GM23248 (cell line): ENCODE results near the gene APOLD1. TPM values are rescaled to one million over a fixed set of nuclear protein-coding genes. Genes with fewer than 3 reads are reported as not detected.
A peak's percentile ranks its signal among the peaks of the same experiment; 100 is the strongest.
"Not testable (repeated sequence)": the region's sequence is repeated elsewhere in the genome, so short reads cannot be mapped to it uniquely, and the experiment has no call there.

Experiments
- DNase-seq: peaks from one replicate; pipeline ENCODE4 v3.0.0-alpha.2; 2015
- H2AFZ ChIP-seq: fragments of 200-600 bp; sonication (generic); 2 replicates; pipeline ENCODE4 v1.6.1; 2016; ENCODE audit warnings: antibody characterized with exemption
- H3F3A ChIP-seq: fragments of 200-600 bp; sonication (generic); 2 replicates; pipeline ENCODE4 v1.6.1; 2016; ENCODE audit warnings: mild to moderate bottlenecking, antibody characterized with exemption, mixed run types; ENCODE audit not compliant: insufficient read depth
- H3K27ac ChIP-seq: fragments of 200-600 bp; sonication (generic); 2 replicates; pipeline ENCODE4 v1.5.1; 2016; ENCODE audit warnings: mild to moderate bottlenecking
- H3K27me3 ChIP-seq: fragments of 200-600 bp; sonication (generic); replicated peaks from 2 replicates; pipeline ENCODE4 v1.6.1; 2016; ENCODE audit warnings: mild to moderate bottlenecking; ENCODE audit not compliant: insufficient read depth
- H3K36me3 ChIP-seq: fragments of 200-600 bp; sonication (generic); 2 replicates; pipeline ENCODE4 v1.6.1; 2016; ENCODE audit warnings: low read depth, mild to moderate bottlenecking
- H3K4me1 ChIP-seq: fragments of 200-600 bp; sonication (generic); 2 replicates; pipeline ENCODE4 v1.6.1; 2016; ENCODE audit warnings: mild to moderate bottlenecking; ENCODE audit not compliant: insufficient read depth
- H3K4me2 ChIP-seq: fragments of 200-600 bp; sonication (generic); one replicate; pipeline ENCODE4 v1.6.1; 2016; ENCODE audit warnings: mild to moderate bottlenecking; ENCODE audit not compliant: unreplicated experiment
- H3K4me3 ChIP-seq: fragments of 200-600 bp; sonication (generic); 2 replicates; pipeline ENCODE4 v1.5.1; 2016; ENCODE audit warnings: mild to moderate bottlenecking
- H3K79me2 ChIP-seq: fragments of 200-600 bp; sonication (generic); 2 replicates; pipeline ENCODE4 v1.6.1; 2016; ENCODE audit warnings: mild to moderate bottlenecking; ENCODE audit not compliant: insufficient read depth
- H3K9ac ChIP-seq: fragments of 200-600 bp; sonication (generic); 2 replicates; pipeline ENCODE4 v1.6.1; 2016; ENCODE audit warnings: mild to moderate bottlenecking
- H3K9me2 ChIP-seq: fragments of 200-600 bp; sonication (generic); 2 replicates; pipeline ENCODE4 v1.6.1; 2016; ENCODE audit warnings: mixed run types, mild to moderate bottlenecking, moderate library complexity; ENCODE audit not compliant: insufficient read depth
- H3K9me3 ChIP-seq: fragments of 200-600 bp; sonication (generic); one replicate; pipeline ENCODE4 v1.6.1; 2017; ENCODE audit warnings: low read depth
- H4K20me1 ChIP-seq: fragments of 200-600 bp; sonication (generic); 2 replicates; pipeline ENCODE4 v1.6.0; 2016; ENCODE audit not compliant: insufficient read depth
- EZH2 ChIP-seq: fragments of 200-600 bp; sonication (generic); IDR thresholded peaks from 2 replicates; pipeline ENCODE4 v1.6.1; 2018; ENCODE audit warnings: antibody characterized with exemption, mild to moderate bottlenecking; ENCODE audit not compliant: insufficient read depth, poor library complexity, severe bottlenecking
- EZH2phosphoT487 ChIP-seq: fragments of 200-600 bp; sonication (generic); IDR thresholded peaks from 2 replicates; pipeline ENCODE4 v1.6.1; 2018; ENCODE audit warnings: antibody characterized with exemption, moderate library complexity, mild to moderate bottlenecking, low read depth; ENCODE audit not compliant: insufficient read depth
- WGBS, 2 experiments: methylation state at CpG; one replicate each; pipeline ENCODE4 v1.1.6; 2015 to 2017; ENCODE audit warnings: low lambda C conversion rate in 2 of 2, low coverage in 1 of 2; ENCODE audit errors: missing lambda C conversion rate in 2 of 2; 5-methylcytosine and 5-hydroxymethylcytosine counted together
- in situ Hi-C: fragments of 300-500 bp; cut with MboI; formaldehyde crosslinking; loops from 2 replicates; pipeline ENCODE4 v1.15.0; 2020
- microRNA counts: library from miRNA; unstranded; fragments of <30 nt; microRNA quantifications from one replicate; lab custom pipeline; 2016
- microRNA-seq: library from miRNA; unstranded; fragments of <30 nt; microRNA quantifications from one replicate; pipeline ENCODE4, GENCODE V29; 2016; ENCODE audit warnings: borderline number of aligned reads
- polyA plus RNA-seq: library from polyadenylated mRNA; unstranded; fragments of >200 nt; fragmentation: Nextera tagmentation; extraction: Ambion mirVana; gene quantifications from 2 replicates; pipeline ENCODE4 v1.2.1, GENCODE V29; 2016
- small RNA-seq: library from RNA; depleted of rRNA; stranded (forward); fragments of <200 nt; gene quantifications from one replicate; pipeline ENCODE3, GENCODE V24; 2014; ENCODE audit warnings: low read depth, low replicate concordance
- total RNA-seq: library from RNA; depleted of rRNA; stranded (reverse); fragments of >200 nt; shearing (Covaris generic); gene quantifications from 2 replicates; pipeline ENCODE4 v1.2.3, GENCODE V29; 2014; rRNA removed

The APOLD1 gene
- total and polyA plus RNA-seq, 2 experiments from 2014 or later, result 3.8 to 5.2 TPM

DNA sequence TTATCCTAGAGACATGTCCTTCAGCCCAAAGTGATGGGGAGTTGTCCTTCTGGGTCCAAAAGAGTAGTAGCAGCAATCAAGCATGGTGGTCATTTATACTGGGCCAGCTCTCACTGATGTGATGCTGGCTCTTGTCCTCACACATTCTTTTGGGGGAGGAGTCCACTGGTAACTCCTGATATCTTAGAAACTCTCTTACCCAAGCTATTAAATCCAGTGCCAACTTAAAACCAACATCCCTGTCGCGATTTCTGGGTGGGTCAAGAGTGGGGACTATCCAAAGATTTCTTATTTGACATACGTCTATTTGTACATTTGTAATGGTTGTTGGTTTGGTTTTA is 52.3 kb downstream of the APOLD1 start:
- in situ Hi-C loops, result no loop called here
- no peak for DNase-seq
- Histone ChIP-seq H3K27me3 (no peaks in the 10 kb centered on the region), H3K27ac (peak overlapping the region; percentile 43), H3K4me2 (no peak overlapping the region), H3K79me2 (no peaks in the 10 kb centered on the region), H3K9me2 (no peaks in the 10 kb centered on the region), H3K9me3 (no peaks in the 10 kb centered on the region), H4K20me1 (no peaks in the 10 kb centered on the region), H3K4me3 (no peak overlapping the region), H3K4me1 (peaks cover 57% of the 10 kb centered on the region), H3F3A (peaks cover 67% of the 10 kb centered on the region), H3K36me3 (peaks cover 7% of the 10 kb centered on the region; the same call in 1 of the 2 replicates), H3K9ac (no peak overlapping the region), H2AFZ (no peak overlapping the region)
- no peak for TF ChIP-seq EZH2phosphoT487
- no peak for TF ChIP-seq EZH2
- WGBS, 2 experiments, result 94 to 97% methylated on average over 3 of the region's 3 CpGs

DNA sequence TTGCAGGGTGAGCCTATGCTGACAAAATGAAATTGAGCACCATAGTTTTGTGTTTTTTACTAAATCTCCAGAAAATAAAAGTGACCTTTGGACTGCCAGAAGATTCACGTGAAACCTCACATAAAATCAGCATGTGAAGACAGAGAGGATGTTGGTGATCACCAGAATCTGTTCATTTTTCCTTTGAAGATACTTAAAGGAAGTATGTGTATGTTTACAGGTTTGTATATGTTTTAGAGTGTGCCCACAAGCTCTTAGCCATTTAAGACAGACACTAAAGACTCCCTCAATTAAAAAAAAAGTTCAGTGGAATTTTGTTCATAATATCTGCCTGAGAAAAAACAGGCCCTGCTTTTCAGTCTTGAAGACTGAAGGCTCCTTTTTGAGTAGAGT is 53.5 kb downstream of the APOLD1 start:
- no peak for TF ChIP-seq EZH2phosphoT487
- TF ChIP-seq EZH2, result no peak
- WGBS, 2 experiments, result 95 to 100% methylated on average over 1 of the region's 1 CpG
- H3F3A ChIP-seq, result peaks cover 55% of the 10 kb centered on the region
- H3K4me1 ChIP-seq, result peaks cover 57% of the 10 kb centered on the region
- no peaks in the 10 kb centered on the region for H4K20me1 ChIP-seq
- in situ Hi-C loops, result no loop called here
- no peak for DNase-seq
- H3K9ac ChIP-seq, result no peak overlapping the region
- H3K9me2 ChIP-seq, result no peaks in the 10 kb centered on the region
- no peaks in the 10 kb centered on the region for H3K79me2 ChIP-seq
- peak overlapping the region; percentile 43 for H3K27ac ChIP-seq
- no peak overlapping the region for H3K4me3 ChIP-seq
- no peaks in the 10 kb centered on the region for H3K27me3 ChIP-seq
- H2AFZ ChIP-seq, result no peak overlapping the region
- no peaks in the 10 kb centered on the region; the same call in 1 of the 2 replicates for H3K36me3 ChIP-seq
- H3K4me2 ChIP-seq, result no peak overlapping the region
- H3K9me3 ChIP-seq, result no peaks in the 10 kb centered on the region

DNA sequence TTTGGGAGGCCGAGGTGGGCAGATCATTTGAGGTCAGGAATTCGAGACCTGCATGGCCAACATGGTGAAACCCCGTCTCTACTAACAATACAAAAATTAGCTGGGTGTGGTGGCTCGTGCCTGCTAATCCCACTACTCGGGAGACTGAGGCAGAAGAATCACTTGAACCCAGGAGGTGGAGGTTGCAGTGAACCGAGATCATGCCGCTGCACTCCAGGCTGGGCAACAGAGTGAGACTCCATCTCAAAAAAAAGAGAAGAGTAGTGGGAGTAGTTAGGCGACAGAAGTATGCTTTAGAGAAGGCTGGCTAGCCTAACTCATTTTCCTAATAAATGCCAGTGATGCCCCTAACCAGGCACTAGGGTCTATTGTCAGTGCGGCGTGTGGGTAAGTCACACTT is 54.0 kb downstream of the APOLD1 start:
- H4K20me1 ChIP-seq, H3K4me3 ChIP-seq, H3K27me3 ChIP-seq, H3K79me2 ChIP-seq, H3K36me3 ChIP-seq, H3K9me2 ChIP-seq, H3K9me3 ChIP-seq, DNase-seq, H2AFZ ChIP-seq, in situ Hi-C loops, H3K9ac ChIP-seq: not testable (repeated sequence)
- Histone ChIP-seq H3K27ac (peak overlapping the region; percentile 63), H3K4me1 (peaks cover 56% of the 10 kb centered on the region), H3K4me2 (peak overlapping the region; percentile 30), H3F3A (peaks cover 50% of the 10 kb centered on the region)
- WGBS, 2 experiments, result 91 to 97% methylated on average over 10 of the region's 10 CpGs

DNA sequence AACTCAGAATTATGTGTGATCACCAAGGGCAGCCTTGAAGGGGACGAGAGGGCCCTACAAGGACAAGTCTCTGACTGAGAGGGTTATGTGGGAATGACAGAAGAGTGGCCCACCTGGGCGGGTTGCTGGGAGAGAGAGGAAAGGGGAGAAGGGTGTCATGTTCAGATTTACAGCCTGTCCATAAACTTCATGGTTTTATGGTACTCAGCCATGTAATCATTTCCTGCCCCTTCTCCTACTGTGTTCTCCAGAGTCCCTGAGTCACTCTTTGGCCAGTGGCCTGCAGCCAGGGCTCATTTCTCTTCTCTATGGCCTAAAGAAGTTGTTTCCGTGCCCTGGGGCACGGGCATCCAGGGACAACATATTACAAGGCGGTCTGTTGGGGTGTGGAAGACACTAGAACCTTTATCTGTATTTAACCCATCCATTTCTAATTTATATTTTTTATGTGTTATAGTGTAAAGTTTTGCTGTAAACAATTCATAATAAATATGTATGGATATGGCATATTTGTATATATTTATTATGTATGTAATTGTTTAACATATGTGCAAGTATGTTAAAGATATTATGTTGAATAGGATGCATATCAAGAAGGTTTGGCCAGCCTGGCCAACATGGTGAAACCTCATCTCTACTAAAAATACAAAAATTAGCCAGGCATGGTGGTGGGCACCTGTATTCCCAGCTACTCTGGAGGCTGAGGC is 54.6 kb downstream of the APOLD1 start:
- Histone ChIP-seq H3K4me1 (peaks cover 51% of the 10 kb centered on the region), H3K79me2 (no peaks in the 10 kb centered on the region), H3K27me3 (no peaks in the 10 kb centered on the region), H3K9ac (no peak overlapping the region), H3K9me3 (no peaks in the 10 kb centered on the region), H3F3A (peaks cover 44% of the 10 kb centered on the region), H3K4me3 (no peak overlapping the region), H4K20me1 (no peaks in the 10 kb centered on the region), H3K9me2 (no peaks in the 10 kb centered on the region), H2AFZ (no peak overlapping the region), H3K27ac (peak overlapping the region; percentile 63), H3K36me3 (no peaks in the 10 kb centered on the region), H3K4me2 (peak overlapping the region; percentile 30)
- in situ Hi-C loops, result no loop called here
- TF ChIP-seq EZH2phosphoT487, result no peak
- no peak for TF ChIP-seq EZH2
- WGBS, 2 experiments, result 9 to 11% methylated on average over 5 of the region's 5 CpGs
- peak; percentile 93 for DNase-seq

DNA sequence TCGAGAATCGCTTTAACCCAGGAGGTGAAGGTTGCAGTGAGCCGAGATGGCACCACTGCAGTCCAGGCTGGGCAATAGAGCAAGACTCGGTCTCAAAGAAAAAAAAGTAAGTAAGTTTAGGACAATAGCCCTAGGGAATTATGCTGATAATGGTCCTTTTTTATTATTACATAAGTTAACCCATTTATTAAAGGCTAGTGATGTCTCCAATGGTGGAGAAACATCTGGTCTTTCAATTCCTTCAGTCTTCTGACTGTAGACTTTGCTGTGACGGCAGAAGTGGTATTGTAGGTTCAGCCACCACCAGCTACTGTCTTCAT is 55.1 kb downstream of the APOLD1 start:
- Histone ChIP-seq H3K4me3 (no peak overlapping the region), H3K4me2 (peak overlapping the region; percentile 30), H3K79me2 (no peaks in the 10 kb centered on the region), H3K9ac (no peak overlapping the region), H3F3A (peaks cover 39% of the 10 kb centered on the region), H3K27ac (peak overlapping the region; percentile 63; the same call in 1 of the 2 replicates), H3K9me3 (no peaks in the 10 kb centered on the region), H3K4me1 (peaks cover 50% of the 10 kb centered on the region), H2AFZ (no peak overlapping the region), H3K9me2 (no peaks in the 10 kb centered on the region), H4K20me1 (no peaks in the 10 kb centered on the region), H3K27me3 (no peaks in the 10 kb centered on the region), H3K36me3 (no peaks in the 10 kb centered on the region)
- TF ChIP-seq EZH2 (no peak), EZH2phosphoT487 (no peak)
- WGBS, 2 experiments, result 95 to 98% methylated on average over 5 of the region's 5 CpGs
- DNase-seq, result no peak
- in situ Hi-C loops, result no loop called here

MicroRNA genes within 50 kb of the gene (microRNA counts, 767-probe panel; counts per million panel counts)
- microRNA hsa-miR-613 (lab: Ali Mortazavi, UCI), result 447 counts per million, percentile 86 among the panel's probes with 10 or more counts

Small RNA genes lying within 50 kb of the gene (microRNA-seq; reads per million reads assigned to microRNA genes)
- gene MIR613, result not detected

Small RNA genes lying within 50 kb of the gene (small RNA-seq; reads per million reads assigned to genes)
- gene AC007215.1, result not detected
- gene MIR613, result not detected

Other genes with a start within 250 kb of the APOLD1 start
- gene DUSP16, start 222.8 kb upstream of the APOLD1 start, total RNA-seq, result 2.8 and 3.0 TPM in 2 replicates
- gene DUSP16, start 222.8 kb upstream of the APOLD1 start, polyA plus RNA-seq, result 0.74 and 1.1 TPM in 2 replicates
- 38.4 and 41.4 TPM in 2 replicates for gene CREBL2, start 173.8 kb upstream of the APOLD1 start, total RNA-seq
- gene CREBL2, start 173.8 kb upstream of the APOLD1 start, polyA plus RNA-seq, result 23.4 and 25.4 TPM in 2 replicates
- gene GPR19, start 89.5 kb upstream of the APOLD1 start, total RNA-seq, result not detected in 2 replicates
- gene GPR19, start 89.5 kb upstream of the APOLD1 start, polyA plus RNA-seq, result 0.18 TPM in 1 of 2 replicates, not detected in the other
- gene CDKN1B, start 68.3 kb upstream of the APOLD1 start, total RNA-seq, result 24.4 and 27.9 TPM in 2 replicates
- gene CDKN1B, start 68.3 kb upstream of the APOLD1 start, polyA plus RNA-seq, result 3.4 TPM in 2 replicates
- gene DDX47, start 27.7 kb downstream of the APOLD1 start, total RNA-seq, result 124 and 132 TPM in 2 replicates
- 119 and 123 TPM in 2 replicates for gene DDX47, start 27.7 kb downstream of the APOLD1 start, polyA plus RNA-seq
- 32.9 and 37.8 TPM in 2 replicates for gene GPRC5A, start 105.9 kb downstream of the APOLD1 start, total RNA-seq
- gene GPRC5A, start 105.9 kb downstream of the APOLD1 start, polyA plus RNA-seq, result 84.8 and 85.9 TPM in 2 replicates
- not detected in 2 replicates for gene GPRC5D, start 166.5 kb downstream of the APOLD1 start, total RNA-seq
- not detected in 2 replicates for gene GPRC5D, start 166.5 kb downstream of the APOLD1 start, polyA plus RNA-seq
- gene HEBP1, start 214.6 kb downstream of the APOLD1 start, total RNA-seq, result 14.5 and 17.4 TPM in 2 replicates
- 83.0 and 92.9 TPM in 2 replicates for gene HEBP1, start 214.6 kb downstream of the APOLD1 start, polyA plus RNA-seq